ENCODE measurements around the gene DAPK1.

Gene DAPK1

GRCh38 chr9:87739546-87739945 is 241.9 kb downstream of the DAPK1 start:
- Histone ChIP-seq H3K4me1 (ENCODE audit: low read length) (no peaks in the 10 kb centered on the region), H2AFZ (ENCODE audit: low read depth, low read length) (no peak overlapping the region), H3K36me3 (replicated peaks; ENCODE audit: low read depth, low read length) (no peaks in the 10 kb centered on the region), H3K4me2 (ENCODE audit: low read length) (no peak overlapping the region), H3K9me3 (ENCODE audit: insufficient read depth, low read length) (no peaks in the 10 kb centered on the region), H3K4me3 (ENCODE audit: low read length) (no peak overlapping the region), H3K27ac (ENCODE audit: low read length) (no peak overlapping the region), H3K9ac (ENCODE audit: low read length) (no peak overlapping the region), H3K79me2 (ENCODE audit: low read length) (no peaks in the 10 kb centered on the region), H3K27me3 (ENCODE audit: low read depth, low read length) (no peaks in the 10 kb centered on the region), H4K20me1 (ENCODE audit: insufficient read depth, low read length) (no peaks in the 10 kb centered on the region)
- TF ChIP-seq CTCF (IDR thresholded peaks at IDR 0.05; ENCODE audit: low read depth, low read length) = no peak
- no peak for TF ChIP-seq EZH2phosphoT487 (IDR thresholded peaks at IDR 0.05; ENCODE audit: low read depth)

DNA sequence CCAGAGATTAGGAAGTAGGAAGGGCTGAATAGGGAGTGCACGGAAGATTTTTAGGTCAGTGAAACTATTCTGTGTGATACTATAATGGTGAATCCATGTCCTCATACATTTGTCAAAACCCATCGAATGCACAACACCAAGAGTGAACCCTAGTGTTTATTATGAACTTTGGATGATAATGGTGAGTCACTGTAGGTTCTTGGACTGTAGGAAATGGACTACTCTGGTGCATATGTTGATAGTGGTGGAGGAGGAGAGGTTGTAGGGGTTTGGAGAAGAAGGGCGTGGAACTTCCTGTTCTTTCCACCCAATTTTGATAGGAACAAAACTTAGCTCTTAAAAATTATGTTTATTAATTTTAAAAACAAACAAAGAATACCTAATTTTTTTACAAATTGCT is 242.5 kb downstream of the DAPK1 start:
- TF ChIP-seq CTCF (IDR thresholded peaks at IDR 0.05; ENCODE audit: low read depth, low read length) (no peak), EZH2phosphoT487 (IDR thresholded peaks at IDR 0.05; ENCODE audit: low read depth) (no peak)
- no peak overlapping the region for H3K27ac ChIP-seq (ENCODE audit: low read length)
- no peak overlapping the region for H3K4me3 ChIP-seq (ENCODE audit: low read length)
- H3K36me3 ChIP-seq (replicated peaks; ENCODE audit: low read depth, low read length) = no peaks in the 10 kb centered on the region
- H4K20me1 ChIP-seq (ENCODE audit: insufficient read depth, low read length) = no peaks in the 10 kb centered on the region
- no peak overlapping the region for H3K4me2 ChIP-seq (ENCODE audit: low read length)
- no peaks in the 10 kb centered on the region for H3K79me2 ChIP-seq (ENCODE audit: low read length)
- H3K27me3 ChIP-seq (ENCODE audit: low read depth, low read length) = no peaks in the 10 kb centered on the region
- no peaks in the 10 kb centered on the region for H3K4me1 ChIP-seq (ENCODE audit: low read length)
- H2AFZ ChIP-seq (ENCODE audit: low read depth, low read length) = no peak overlapping the region
- no peak overlapping the region for H3K9ac ChIP-seq (ENCODE audit: low read length)
- no peaks in the 10 kb centered on the region for H3K9me3 ChIP-seq (ENCODE audit: insufficient read depth, low read length)

GRCh38 chr9:87741326-87741725 is 243.7 kb downstream of the DAPK1 start:
- Histone ChIP-seq H2AFZ (ENCODE audit: low read depth, low read length) (no peak overlapping the region), H3K36me3 (replicated peaks; ENCODE audit: low read depth, low read length) (no peaks in the 10 kb centered on the region), H3K4me3 (ENCODE audit: low read length) (no peak overlapping the region), H4K20me1 (ENCODE audit: insufficient read depth, low read length) (no peaks in the 10 kb centered on the region), H3K4me2 (ENCODE audit: low read length) (no peak overlapping the region), H3K9ac (ENCODE audit: low read length) (no peak overlapping the region), H3K79me2 (ENCODE audit: low read length) (no peaks in the 10 kb centered on the region), H3K4me1 (ENCODE audit: low read length) (no peaks in the 10 kb centered on the region), H3K9me3 (ENCODE audit: insufficient read depth, low read length) (no peaks in the 10 kb centered on the region), H3K27me3 (ENCODE audit: low read depth, low read length) (no peaks in the 10 kb centered on the region), H3K27ac (ENCODE audit: low read length) (no peak overlapping the region)
- TF ChIP-seq CTCF (IDR thresholded peaks at IDR 0.05; ENCODE audit: low read depth, low read length) = no peak
- no peak for TF ChIP-seq EZH2phosphoT487 (IDR thresholded peaks at IDR 0.05; ENCODE audit: low read depth)

DNA sequence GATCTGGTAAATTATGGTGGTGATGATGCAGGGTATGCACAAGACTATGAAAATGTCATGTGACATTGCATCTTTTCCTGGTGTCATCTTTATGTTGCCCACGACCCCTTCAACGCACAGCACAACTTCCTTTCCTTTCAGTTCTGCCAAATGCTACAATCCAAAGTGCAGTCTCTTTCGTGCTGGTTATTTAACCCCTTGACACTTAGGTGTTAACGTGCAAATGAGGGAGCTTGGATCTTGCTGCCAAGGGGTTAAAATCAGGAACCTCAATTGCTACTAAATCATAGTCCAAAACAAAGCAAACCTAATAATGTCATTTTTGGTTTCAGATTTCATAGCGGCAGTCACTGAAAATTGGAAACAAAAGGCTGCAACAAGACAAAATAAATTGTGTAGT is 244.2 kb downstream of the DAPK1 start:
- H3K4me2 ChIP-seq (ENCODE audit: low read length) = no peak overlapping the region
- H2AFZ ChIP-seq (ENCODE audit: low read depth, low read length) = no peak overlapping the region

More for the DNA sequence above, 244.2 kb downstream of the DAPK1 start:
- Histone ChIP-seq H3K36me3 (replicated peaks; ENCODE audit: low read depth, low read length) (no peaks in the 10 kb centered on the region), H4K20me1 (ENCODE audit: insufficient read depth, low read length) (no peaks in the 10 kb centered on the region), H3K9ac (ENCODE audit: low read length) (no peak overlapping the region), H3K27ac (ENCODE audit: low read length) (no peak overlapping the region), H3K79me2 (ENCODE audit: low read length) (no peaks in the 10 kb centered on the region), H3K4me3 (ENCODE audit: low read length) (no peak overlapping the region), H3K4me1 (ENCODE audit: low read length) (no peaks in the 10 kb centered on the region), H3K9me3 (ENCODE audit: insufficient read depth, low read length) (no peaks in the 10 kb centered on the region), H3K27me3 (ENCODE audit: low read depth, low read length) (no peaks in the 10 kb centered on the region)
- TF ChIP-seq EZH2phosphoT487 (IDR thresholded peaks at IDR 0.05; ENCODE audit: low read depth) (no peak), CTCF (IDR thresholded peaks at IDR 0.05; ENCODE audit: low read depth, low read length) (no peak)
